Adrenal gland (tissue), 5 donors: ENCODE measurements around the gene SUV39H2.
"Not testable (repeated sequence)": the region's sequence is repeated elsewhere in the genome, so short reads cannot be mapped to it uniquely, and the experiment has no call there.

Experiments
- CTCF ChIP-seq, 6 experiments: fragments of 450-650 bp in 4 of 6; fragments of 200-600 bp in 2 of 6; sonication (generic) in 1 of 6; IDR thresholded peaks; 1 replicate in 5 of 6; 2 replicates in 1 of 6; pipeline versions ENCODE4 v1.5.1 to v1.8.0; 2016 to 2021; ENCODE audit warnings: antibody characterized with exemption in 6 of 6, mild to moderate bottlenecking in 2 of 6, moderate library complexity in 1 of 6
- POLR2A ChIP-seq, 2 donors: fragments of 450-650 bp; IDR thresholded peaks; one replicate each; pipeline ENCODE4 v1.6.1; 2017; ENCODE audit warnings: antibody characterized with exemption in 2 of 2, mild to moderate bottlenecking in 2 of 2, moderate library complexity in 1 of 2
- donor health status: DM: no; HTN: no; CAD: no.

GRCh38 chr10:14942950-14943338 lies 64.3 kb downstream of the SUV39H2 start:
- not testable (repeated sequence) for TF ChIP-seq POLR2A, CTCF (IDR thresholded peaks at IDR 0.05)
